Spleen (tissue), 11 donors: Measurements from ENCODE around the gene FHIT. TPM values are rescaled to one million over a fixed set of nuclear protein-coding genes. Genes with fewer than 3 reads are reported as not detected.

Experiments
- DNase-seq: peaks from one replicate; pipeline ENCODE4 v3.0.0-alpha.2; 2020
- H3K27ac ChIP-seq, 8 donors: fragments of 200-600 bp; sonication (generic) in 7 of 8; 1 replicate in 4 of 8; 2 replicates in 4 of 8; pipeline versions ENCODE4 v1.5.0 to v1.8.0; 2016 to 2021; ENCODE audit warnings: inconsistent platforms in 4 of 8, mild to moderate bottlenecking in 4 of 8, moderate library complexity in 1 of 8
- H3K27me3 ChIP-seq, 7 donors: fragments of 200-600 bp; sonication (generic) in 6 of 7; replicated peaks in 1 of 7; 1 replicate in 4 of 7; 2 replicates in 3 of 7; pipeline versions ENCODE4 v1.5.0 to v1.8.0; 2016 to 2021; ENCODE audit warnings: inconsistent platforms in 3 of 7, mild to moderate bottlenecking in 1 of 7
- H3K36me3 ChIP-seq, 6 donors: fragments of 200-600 bp; sonication (generic) in 5 of 6; 1 replicate in 4 of 6; 2 replicates in 2 of 6; pipeline versions ENCODE4 v1.5.0 to v1.8.0; 2016 to 2021; ENCODE audit warnings: inconsistent platforms in 2 of 6
- H3K4me1 ChIP-seq, 6 donors: fragments of 200-600 bp; sonication (generic) in 5 of 6; 1 replicate in 3 of 6; 2 replicates in 3 of 6; pipeline versions ENCODE4 v1.5.0 to v1.8.0; 2016 to 2021; ENCODE audit warnings: inconsistent platforms in 3 of 6
- H3K4me3 ChIP-seq, 8 donors: fragments of 200-600 bp; sonication (generic) in 7 of 8; 1 replicate in 4 of 8; 2 replicates in 4 of 8; pipeline versions ENCODE4 v1.5.0 to v1.8.0; 2016 to 2021; ENCODE audit warnings: inconsistent platforms in 4 of 8, mild to moderate bottlenecking in 4 of 8, moderate library complexity in 2 of 8
- H3K9me3 ChIP-seq, 8 donors: fragments of 200-600 bp; sonication (generic) in 7 of 8; 1 replicate in 4 of 8; 2 replicates in 4 of 8; pipeline versions ENCODE4 v1.5.0 to v1.8.0; 2016 to 2021; ENCODE audit warnings: inconsistent platforms in 4 of 8
- CTCF ChIP-seq, 11 experiments: fragments of 200-600 bp in 7 of 11; fragments of 450-650 bp in 4 of 11; sonication (generic) in 4 of 11; IDR thresholded peaks in 8 of 11; conservative IDR thresholded peaks in 3 of 11; 1 replicate in 7 of 11; 2 replicates in 4 of 11; pipeline versions ENCODE4 v1.4.0 to v1.8.0; 2016 to 2021; ENCODE audit warnings: antibody characterized with exemption in 11 of 11, inconsistent platforms in 4 of 11, mild to moderate bottlenecking in 1 of 11
- POLR2A ChIP-seq, 3 donors: fragments of 450-650 bp; IDR thresholded peaks; one replicate each; pipeline ENCODE4 v1.5.1; 2017; ENCODE audit warnings: antibody characterized with exemption in 3 of 3, mild to moderate bottlenecking in 1 of 3
- POLR2AphosphoS5 ChIP-seq, 3 donors: sonication (generic); formaldehyde crosslinking; IDR thresholded peaks; one replicate each; pipeline ENCODE4 v1.5.1; 2017; ENCODE audit warnings: antibody characterized with exemption in 3 of 3
- WGBS, 5 donors: extraction: QIAGEN DNeasy Blood & Tissue Kit in 3 of 5; methylation state at CpG; one replicate each; pipeline versions ENCODE4 v1.1.5 to v1.1.7; 2013 to 2018; 5-methylcytosine and 5-hydroxymethylcytosine counted together
- intact Hi-C: fragments of 100-400 bp; cut with DNase I; formaldehyde crosslinking; loops from one replicate; pipeline ENCODE4 v1.15.0; 2023; ENCODE audit warnings: low total_unique reads
- polyA plus RNA-seq, 3 donors: library from polyadenylated mRNA; stranded (reverse); fragments of 200-250 nt; gene quantifications; one replicate each; pipeline ENCODE4 v1.2.1, GENCODE V29; 2013
- total RNA-seq, 7 donors: library from RNA; depleted of rRNA in 3 of 7; stranded (reverse); fragments of >200 nt in 3 of 7; fragmentation: NEBNext Ultra II Directional in 4 of 7; extraction: Animal tissue kit (Norgen Biotek cat#: 25700) in 4 of 7; gene quantifications; one replicate each; pipeline versions ENCODE4 v1.1.0 to v1.2.1, GENCODE V29; 2016 to 2021
- donor health status: healthy with polysubstance abuse.
- donor health status: DM: no; HTN: no; CAD: no; lungs with moderate emphysema.
- donor health status: DM: no; HTN: no; CAD: no.
- donor health status: Bipolar disorder and iron deficiency.
- donor health status: healthy.
- donor health status: DM: no; HTN: no; CAD: no.
- donor health status: DM: yes; HTN: yes; CAD: no.

Gene FHIT
- total and polyA plus RNA-seq, 10 donors, result 4.1 to 23.1 (median 12.2) TPM

GRCh38 chr3:60000311-60001105 is 1250.7 kb downstream of the FHIT start:
- no peak overlapping the region for H3K4me3 ChIP-seq
- no peak for DNase-seq
- H3K4me1 ChIP-seq, result no peaks in the 10 kb centered on the region
- WGBS, 5 donors, result 93 to 99% (median 94%) methylated on average over 6 of the region's 6 CpGs
- H3K9me3 ChIP-seq, result no peaks in the 10 kb centered on the region
- intact Hi-C loops, result no loop called here
- no peaks in the 10 kb centered on the region for H3K36me3 ChIP-seq
- TF ChIP-seq CTCF (IDR thresholded peaks at IDR 0.05 in 8 of 11, conservative IDR thresholded peaks at IDR 0.05 in 3 of 11) (no peak), POLR2A (IDR thresholded peaks at IDR 0.05) (no peak), POLR2AphosphoS5 (IDR thresholded peaks at IDR 0.05) (no peak)
- no peaks in the 10 kb centered on the region for H3K27me3 ChIP-seq
- H3K27ac ChIP-seq, result no peak overlapping the region

GRCh38 chr3:59998058-59998457 is 1253.2 kb downstream of the FHIT start:
- no peaks in the 10 kb centered on the region for H3K27me3 ChIP-seq
- no peaks in the 10 kb centered on the region for H3K9me3 ChIP-seq
- DNase-seq, result no peak
- H3K4me1 ChIP-seq, result no peaks in the 10 kb centered on the region
- no peaks in the 10 kb centered on the region for H3K36me3 ChIP-seq
- TF ChIP-seq POLR2AphosphoS5 (IDR thresholded peaks at IDR 0.05), result no peak
- no peak for TF ChIP-seq CTCF (IDR thresholded peaks at IDR 0.05 in 8 of 11, conservative IDR thresholded peaks at IDR 0.05 in 3 of 11)
- TF ChIP-seq POLR2A (IDR thresholded peaks at IDR 0.05), result no peak
- intact Hi-C loops, result no loop called here
- no peak overlapping the region for H3K4me3 ChIP-seq
- WGBS, 5 donors, result 86 to 94% (median 89%) methylated on average over 6 of the region's 6 CpGs
- no peak overlapping the region for H3K27ac ChIP-seq

GRCh38 chr3:59997583-59997982 is 1253.7 kb downstream of the FHIT start:
- Histone ChIP-seq H3K9me3 (no peaks in the 10 kb centered on the region), H3K27ac (no peak overlapping the region), H3K27me3 (no peaks in the 10 kb centered on the region), H3K4me1 (no peaks in the 10 kb centered on the region), H3K4me3 (no peak overlapping the region), H3K36me3 (no peaks in the 10 kb centered on the region)
- 91 to 98% (median 96%) methylated on average over 1 of the region's 1 CpG for WGBS, 5 donors
- intact Hi-C loops, result no loop called here
- no peak for DNase-seq
- TF ChIP-seq CTCF (IDR thresholded peaks at IDR 0.05 in 8 of 11, conservative IDR thresholded peaks at IDR 0.05 in 3 of 11) (no peak), POLR2A (IDR thresholded peaks at IDR 0.05) (no peak), POLR2AphosphoS5 (IDR thresholded peaks at IDR 0.05) (no peak)

- no peak for TF ChIP-seq CTCF (IDR thresholded peaks at IDR 0.05 in 8 of 11, conservative IDR thresholded peaks at IDR 0.05 in 3 of 11)
- TF ChIP-seq POLR2A (IDR thresholded peaks at IDR 0.05), result no peak
- Histone ChIP-seq H3K4me1 (no peaks in the 10 kb centered on the region), H3K9me3 (no peaks in the 10 kb centered on the region), H3K27ac (no peak overlapping the region), H3K36me3 (no peaks in the 10 kb centered on the region), H3K27me3 (no peaks in the 10 kb centered on the region), H3K4me3 (no peak overlapping the region)
- WGBS, 5 donors, result 72 to 84% (median 83%) methylated on average over 2 of the region's 2 CpGs
- intact Hi-C loops, result no loop called here
- no peak for DNase-seq
Observed at GRCh38 chr3:59996056-59996455, 1255.2 kb downstream of the FHIT start.
